ENCODE results near the gene WWOX. TPM values are rescaled to one million over a fixed set of nuclear protein-coding genes. Genes with fewer than 3 reads are reported as not detected.

Gene WWOX
- total and polyA plus RNA-seq, 2 experiments from 2014 or later = 22.1 to 123 TPM

DNA sequence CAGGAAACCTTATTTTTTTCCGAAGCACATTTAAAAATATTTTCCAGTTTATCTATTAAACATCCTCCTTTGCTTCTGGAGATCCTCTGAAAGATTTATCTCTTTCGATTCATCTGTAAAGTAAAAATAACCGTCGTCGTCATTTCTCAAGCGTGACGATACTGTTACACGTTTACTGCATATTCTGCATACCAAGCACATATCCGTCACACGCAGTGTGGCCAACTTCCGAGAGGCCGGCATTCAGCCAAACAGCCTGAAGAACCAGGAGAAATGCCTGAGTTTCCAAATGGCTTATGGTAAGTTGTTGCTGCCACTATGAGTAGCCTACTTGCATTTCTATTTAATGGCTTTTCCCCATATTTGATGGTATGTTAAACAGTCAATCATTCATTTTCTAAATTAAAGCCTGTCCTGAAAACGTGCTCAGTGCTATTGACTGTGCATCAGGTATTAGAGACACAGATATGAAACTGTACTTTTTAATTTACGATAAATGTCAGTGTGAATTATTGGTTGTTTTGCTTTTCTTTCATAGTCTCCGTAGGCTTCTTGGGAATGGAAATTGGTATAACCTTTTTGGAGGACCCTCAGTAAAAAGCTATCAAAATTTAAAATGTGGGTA lies 275.7 kb downstream of the WWOX start:
- DNase-seq (ENCODE audit: low read depth in 1 of 2, low spot score in 1 of 2) = no peak
- no peaks in the 10 kb centered on the region for H3K36me3 ChIP-seq
- no peaks in the 10 kb centered on the region for H3K4me1 ChIP-seq (ENCODE audit: low read depth)
- no peaks in the 10 kb centered on the region for H3K9me3 ChIP-seq (ENCODE audit: low read depth)
- H3K27ac ChIP-seq = no peak overlapping the region
- no peak for TF ChIP-seq CTCF (IDR thresholded peaks at IDR 0.05; ENCODE audit: low read depth, low read length)
- H3K4me3 ChIP-seq = no peak overlapping the region
- H3K27me3 ChIP-seq = no peaks in the 10 kb centered on the region

DNA sequence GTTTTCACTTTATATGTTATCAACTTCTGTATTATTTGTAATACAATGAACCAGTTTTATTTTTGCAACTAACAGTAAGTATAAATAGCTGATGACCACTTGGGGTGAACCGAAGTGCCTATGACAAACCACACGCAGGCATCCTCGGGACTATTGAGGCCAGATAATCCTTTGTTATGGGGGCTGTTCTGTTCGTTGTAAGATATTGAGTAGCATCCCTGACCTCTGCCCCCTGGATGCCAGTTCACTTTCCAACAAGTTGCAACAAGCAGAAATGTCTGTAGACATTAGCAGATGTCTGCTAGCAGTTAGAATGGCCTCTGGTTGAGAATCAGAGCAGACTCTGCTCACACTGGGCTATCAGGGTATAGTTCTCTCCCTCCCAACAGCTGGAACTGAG lies 277.0 kb downstream of the WWOX start:
- Histone ChIP-seq H3K9me3 (ENCODE audit: low read depth) (no peaks in the 10 kb centered on the region), H3K27me3 (no peaks in the 10 kb centered on the region), H3K27ac (no peak overlapping the region), H3K4me1 (ENCODE audit: low read depth) (no peaks in the 10 kb centered on the region), H3K36me3 (no peaks in the 10 kb centered on the region), H3K4me3 (no peak overlapping the region)
- TF ChIP-seq CTCF (IDR thresholded peaks at IDR 0.05; ENCODE audit: low read depth, low read length) = no peak
- DNase-seq (ENCODE audit: low read depth in 1 of 2, low spot score in 1 of 2) = no peak

DNA sequence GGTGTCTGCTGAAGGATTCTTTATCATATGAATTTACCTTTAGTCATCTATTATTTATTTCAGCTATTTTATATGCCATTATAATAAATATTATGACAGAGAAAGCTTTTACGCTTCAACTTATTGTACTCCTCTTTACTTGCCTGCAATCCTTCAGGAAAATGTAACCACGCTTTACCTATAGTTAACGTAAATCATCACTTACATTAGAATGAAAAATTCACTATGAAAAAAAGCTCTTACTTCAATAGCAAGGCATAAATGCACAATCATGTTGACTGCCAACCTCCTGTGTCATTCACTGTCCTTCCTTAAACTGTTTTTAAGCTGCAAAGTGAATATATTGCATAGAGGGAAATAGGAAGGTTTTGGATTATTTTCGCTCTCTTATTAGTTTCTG lies 277.9 kb downstream of the WWOX start:
- Histone ChIP-seq H3K27ac (no peak overlapping the region), H3K27me3 (no peaks in the 10 kb centered on the region), H3K36me3 (no peaks in the 10 kb centered on the region), H3K4me1 (ENCODE audit: low read depth) (no peaks in the 10 kb centered on the region), H3K9me3 (ENCODE audit: low read depth) (no peaks in the 10 kb centered on the region), H3K4me3 (no peak overlapping the region)
- no peak for DNase-seq (ENCODE audit: low read depth in 1 of 2, low spot score in 1 of 2)
- TF ChIP-seq CTCF (IDR thresholded peaks at IDR 0.05; ENCODE audit: low read depth, low read length) = no peak

DNA sequence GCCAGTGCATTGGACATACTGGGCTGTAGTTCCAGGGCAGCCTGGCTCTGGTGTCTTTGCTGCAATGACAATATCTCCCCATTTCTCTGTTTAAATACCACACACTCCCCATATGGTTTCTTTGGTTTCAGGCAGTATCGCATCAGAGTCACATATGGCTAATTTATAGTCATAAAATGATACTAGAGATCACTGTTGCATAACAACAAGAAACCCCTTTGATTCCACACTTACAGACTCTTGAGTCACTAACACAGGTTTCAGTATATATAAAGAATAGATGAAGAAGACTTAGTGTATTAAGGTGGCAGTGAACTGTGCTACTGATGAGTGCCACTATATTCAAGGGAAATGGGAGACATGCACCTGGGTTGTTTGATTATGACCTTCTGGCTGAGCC lies 281.6 kb downstream of the WWOX start:
- Histone ChIP-seq H3K4me1 (ENCODE audit: low read depth) (no peaks in the 10 kb centered on the region), H3K9me3 (ENCODE audit: low read depth) (no peaks in the 10 kb centered on the region), H3K36me3 (no peaks in the 10 kb centered on the region), H3K27me3 (no peaks in the 10 kb centered on the region), H3K4me3 (no peak overlapping the region), H3K27ac (no peak overlapping the region)
- DNase-seq (ENCODE audit: low read depth in 1 of 2, low spot score in 1 of 2) = no peak
- TF ChIP-seq CTCF (IDR thresholded peaks at IDR 0.05; ENCODE audit: low read depth, low read length) = no peak

DNA sequence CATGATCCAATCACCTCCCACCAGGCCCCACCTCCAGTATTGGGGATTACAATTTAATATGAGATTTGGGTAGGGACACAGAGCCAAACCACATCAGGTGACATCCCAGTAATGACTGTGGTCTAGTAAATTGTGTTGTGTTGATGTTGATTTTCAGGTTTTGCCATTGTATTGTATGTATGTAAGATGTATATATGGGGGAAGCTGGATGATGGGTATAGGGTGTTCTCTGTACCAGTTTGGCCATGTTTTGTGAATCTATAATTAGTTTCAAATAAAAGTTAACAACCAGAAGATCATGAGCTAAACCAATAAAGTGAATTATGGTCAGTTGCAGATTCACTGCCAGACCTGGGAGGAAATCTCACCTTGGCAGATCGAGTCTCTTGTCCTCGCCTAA lies 283.7 kb downstream of the WWOX start:
- Histone ChIP-seq H3K4me1 (ENCODE audit: low read depth) (peaks cover 3% of the 10 kb centered on the region), H3K27ac (no peak overlapping the region), H3K4me3 (no peak overlapping the region), H3K36me3 (no peaks in the 10 kb centered on the region), H3K27me3 (no peaks in the 10 kb centered on the region), H3K9me3 (ENCODE audit: low read depth) (no peaks in the 10 kb centered on the region)
- TF ChIP-seq CTCF (IDR thresholded peaks at IDR 0.05; ENCODE audit: low read depth, low read length) = no peak
- no peak for DNase-seq (ENCODE audit: low read depth in 1 of 2, low spot score in 1 of 2)
